ENCODE data around the gene SRPK2. TPM values are rescaled to one million over a fixed set of nuclear protein-coding genes. Genes with fewer than 3 reads are reported as not detected.
A peak's percentile ranks its signal among the peaks of the same experiment; 100 is the strongest.

The SRPK2 gene
- total RNA-seq, 4 donors from 2014 or later = 61.7 to 89.1 (median 78.4) TPM

DNA sequence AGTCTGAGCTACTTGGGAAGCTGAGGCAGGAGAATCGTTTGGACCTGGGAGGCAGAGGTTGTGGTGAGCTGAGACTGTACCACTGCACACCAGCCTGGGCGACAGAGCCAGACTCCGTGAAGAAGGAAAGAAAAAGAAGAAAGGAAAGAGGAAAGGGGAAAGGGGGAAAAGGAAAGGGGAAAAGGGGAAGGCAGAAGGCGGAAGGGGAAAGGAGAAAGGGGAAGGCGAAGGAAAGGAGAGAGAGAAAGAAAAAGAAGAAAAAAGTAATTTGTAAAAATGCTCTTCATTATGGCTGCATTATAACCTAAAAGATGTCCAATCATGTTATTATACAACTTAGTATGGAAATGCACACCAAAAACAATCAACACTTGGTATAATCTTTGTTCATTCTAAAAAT, 110.2 kb downstream of the SRPK2 start:
- no peak for TF ChIP-seq EP300 (IDR thresholded peaks at IDR 0.05)
- TF ChIP-seq POLR2AphosphoS5 (IDR thresholded peaks at IDR 0.05) = no peak
- TF ChIP-seq POLR2A (IDR thresholded peaks at IDR 0.05) = no peak
- TF ChIP-seq, protein P1, sequence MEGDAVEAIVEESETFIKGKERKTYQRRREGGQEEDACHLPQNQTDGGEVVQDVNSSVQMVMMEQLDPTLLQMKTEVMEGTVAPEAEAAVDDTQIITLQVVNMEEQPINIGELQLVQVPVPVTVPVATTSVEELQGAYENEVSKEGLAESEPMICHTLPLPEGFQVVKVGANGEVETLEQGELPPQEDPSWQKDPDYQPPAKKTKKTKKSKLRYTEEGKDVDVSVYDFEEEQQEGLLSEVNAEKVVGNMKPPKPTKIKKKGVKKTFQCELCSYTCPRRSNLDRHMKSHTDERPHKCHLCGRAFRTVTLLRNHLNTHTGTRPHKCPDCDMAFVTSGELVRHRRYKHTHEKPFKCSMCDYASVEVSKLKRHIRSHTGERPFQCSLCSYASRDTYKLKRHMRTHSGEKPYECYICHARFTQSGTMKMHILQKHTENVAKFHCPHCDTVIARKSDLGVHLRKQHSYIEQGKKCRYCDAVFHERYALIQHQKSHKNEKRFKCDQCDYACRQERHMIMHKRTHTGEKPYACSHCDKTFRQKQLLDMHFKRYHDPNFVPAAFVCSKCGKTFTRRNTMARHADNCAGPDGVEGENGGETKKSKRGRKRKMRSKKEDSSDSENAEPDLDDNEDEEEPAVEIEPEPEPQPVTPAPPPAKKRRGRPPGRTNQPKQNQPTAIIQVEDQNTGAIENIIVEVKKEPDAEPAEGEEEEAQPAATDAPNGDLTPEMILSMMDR (IDR thresholded peaks at IDR 0.05) = no peak
- no peaks in the 10 kb centered on the region for H3K27me3 ChIP-seq
- H3K9me3 ChIP-seq = no peaks in the 10 kb centered on the region
- peaks cover 10% of the 10 kb centered on the region for H3K4me1 ChIP-seq
- H3K4me3 ChIP-seq = no peak overlapping the region
- H3K27ac ChIP-seq = no peak overlapping the region
- no peak for DNase-seq (ENCODE audit: low spot score in 2 of 2)
- 90% methylated on average over 5 of the region's 5 CpGs for WGBS
- H3K36me3 ChIP-seq = no peaks in the 10 kb centered on the region

GRCh38 chr7:105277341-105277740, 111.4 kb downstream of the SRPK2 start:
- H3K27ac ChIP-seq = no peak overlapping the region
- no peak for TF ChIP-seq EP300 (IDR thresholded peaks at IDR 0.05)
- TF ChIP-seq, protein P1 (IDR thresholded peaks at IDR 0.05) = no peak
- TF ChIP-seq POLR2AphosphoS5 (IDR thresholded peaks at IDR 0.05) = no peak
- no peak for TF ChIP-seq POLR2A (IDR thresholded peaks at IDR 0.05)

DNA sequence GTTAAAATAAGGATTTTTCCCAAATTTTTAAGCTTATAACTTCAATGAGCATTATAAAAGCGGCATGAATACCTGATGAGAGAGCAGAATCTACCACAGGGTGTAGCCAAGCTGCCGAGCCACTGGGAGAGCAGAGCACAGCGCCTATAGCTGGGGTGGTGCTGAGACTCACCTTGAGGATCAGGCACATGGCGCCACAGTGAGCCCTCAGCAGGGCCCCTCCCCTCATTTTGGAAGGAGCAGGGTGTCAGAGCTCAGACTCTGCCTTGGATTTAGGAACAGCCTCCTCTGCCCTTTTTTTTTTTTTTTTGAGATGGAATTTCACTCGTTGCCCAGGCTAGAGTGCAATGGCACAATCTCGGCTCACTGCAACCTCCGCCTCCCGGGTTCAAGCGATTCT, 118.6 kb downstream of the SRPK2 start:
- Histone ChIP-seq H3K9me3 (no peaks in the 10 kb centered on the region), H3K4me1 (peaks cover 33% of the 10 kb centered on the region), H3K36me3 (no peaks in the 10 kb centered on the region), H3K27me3 (no peaks in the 10 kb centered on the region), H3K4me3 (no peak overlapping the region), H3K27ac (no peak overlapping the region)
- no peak for DNase-seq (ENCODE audit: low spot score in 2 of 2)
- TF ChIP-seq POLR2A (IDR thresholded peaks at IDR 0.05) (no peak), EP300 (IDR thresholded peaks at IDR 0.05) (no peak), POLR2AphosphoS5 (IDR thresholded peaks at IDR 0.05) (no peak)
- TF ChIP-seq, protein P1 (IDR thresholded peaks at IDR 0.05) = no peak
- 81% methylated on average over 8 of the region's 9 CpGs for WGBS

More at GRCh38 chr7:105277341-105277740, 111.4 kb downstream of the SRPK2 start:
- no peaks in the 10 kb centered on the region for H3K9me3 ChIP-seq
- H3K4me1 ChIP-seq = peaks cover 10% of the 10 kb centered on the region
- H3K27me3 ChIP-seq = no peaks in the 10 kb centered on the region
- no peak for DNase-seq (ENCODE audit: low spot score in 2 of 2)
- H3K36me3 ChIP-seq = no peaks in the 10 kb centered on the region
- 93% methylated on average over 6 of the region's 6 CpGs for WGBS
- no peak overlapping the region for H3K4me3 ChIP-seq

GRCh38 chr7:105269397-105269796, 119.3 kb downstream of the SRPK2 start:
- no peaks in the 10 kb centered on the region for H3K9me3 ChIP-seq
- H3K27me3 ChIP-seq = no peaks in the 10 kb centered on the region
- no peak for DNase-seq (ENCODE audit: low spot score in 2 of 2)
- H3K27ac ChIP-seq = peak overlapping the region; percentile 78
- no peak for TF ChIP-seq EP300 (IDR thresholded peaks at IDR 0.05)
- TF ChIP-seq POLR2AphosphoS5 (IDR thresholded peaks at IDR 0.05) = no peak
- TF ChIP-seq, protein P1 (IDR thresholded peaks at IDR 0.05) = no peak
- no peak for TF ChIP-seq POLR2A (IDR thresholded peaks at IDR 0.05)
- H3K36me3 ChIP-seq = no peaks in the 10 kb centered on the region
- under 1% methylated on average over 3 of the region's 3 CpGs for WGBS
- peaks cover 37% of the 10 kb centered on the region for H3K4me1 ChIP-seq
- peak overlapping the region; percentile 48 for H3K4me3 ChIP-seq

DNA sequence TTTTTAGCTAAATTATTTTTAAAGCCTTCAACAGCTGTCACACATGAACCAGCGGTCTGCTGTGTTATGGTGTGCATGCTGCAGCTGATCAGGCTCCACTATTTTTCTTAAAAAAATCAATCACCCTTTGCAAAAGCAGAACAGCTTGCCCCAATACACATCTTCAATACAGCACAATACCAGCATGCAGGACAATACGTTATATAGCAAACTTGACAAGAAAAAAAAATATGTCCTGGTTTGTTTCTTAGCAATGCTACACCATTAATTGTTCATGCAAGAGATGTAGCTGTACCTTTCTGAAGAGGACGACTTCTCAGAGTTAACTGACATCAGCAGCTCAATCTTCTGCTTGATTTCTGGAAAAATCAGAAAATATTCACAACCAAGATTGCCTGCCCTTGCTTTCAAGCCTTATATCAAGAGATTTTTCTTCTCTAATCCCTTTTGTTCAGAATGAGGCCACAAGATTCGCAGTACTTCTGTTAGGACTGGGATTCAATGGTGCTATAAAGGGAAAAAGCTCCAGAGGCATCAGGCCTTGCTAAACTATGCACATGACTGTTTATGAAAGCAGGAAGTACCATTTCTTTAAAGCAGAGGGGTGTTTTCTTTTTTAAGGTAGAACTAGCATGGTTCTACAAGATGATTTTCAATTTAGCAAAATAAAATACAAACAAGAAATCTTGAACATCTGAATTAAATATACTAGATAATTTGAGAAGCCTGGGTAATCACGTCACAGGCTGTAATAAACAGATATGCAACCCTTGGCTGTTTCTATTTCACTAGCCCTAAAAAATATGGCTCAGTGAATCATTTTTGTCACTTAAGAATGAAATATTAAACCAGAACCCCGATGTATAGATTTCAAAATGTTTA, 120.0 kb downstream of the SRPK2 start:
- Histone ChIP-seq H3K27me3 (no peaks in the 10 kb centered on the region), H3K36me3 (no peaks in the 10 kb centered on the region), H3K9me3 (no peaks in the 10 kb centered on the region), H3K27ac (peak overlapping the region; percentile 78), H3K4me1 (peaks cover 37% of the 10 kb centered on the region), H3K4me3 (peak overlapping the region; percentile 48)
- no peak for DNase-seq (ENCODE audit: low spot score in 2 of 2)
- WGBS = under 1% methylated on average over 6 of the region's 6 CpGs
- TF ChIP-seq POLR2A (IDR thresholded peaks at IDR 0.05) (peak in 1 of 2 donors; percentile 15), POLR2AphosphoS5 (IDR thresholded peaks at IDR 0.05) (no peak), EP300 (IDR thresholded peaks at IDR 0.05) (no peak)
- TF ChIP-seq, protein P1 (IDR thresholded peaks at IDR 0.05) = no peak

All from suprapubic skin (tissue), 4 donors.